HEK293T (cell line): ENCODE data around the gene TRPV3.

ENCODE experiments used
- BHLHE40 ChIP-seq: fragments of 450-650 bp; IDR thresholded peaks from 2 replicates; pipeline ENCODE4 v1.6.1; 2016; ENCODE audit warnings: mild to moderate bottlenecking, moderate library complexity, borderline replicate concordance
- FOXM1 ChIP-seq: fragments of 450-650 bp; IDR thresholded peaks from 2 replicates; pipeline ENCODE4 v1.6.1; 2017; ENCODE audit warnings: mild to moderate bottlenecking, borderline replicate concordance
- L3MBTL2 ChIP-seq: fragments of 450-650 bp; conservative IDR thresholded peaks from 2 replicates; pipeline ENCODE4 v1.6.1; 2016; ENCODE audit warnings: mild to moderate bottlenecking
- SP1 ChIP-seq: fragments of 450-650 bp; IDR thresholded peaks from 2 replicates; pipeline ENCODE4 v1.6.1; 2017
- SUZ12 ChIP-seq: fragments of 450-650 bp; IDR thresholded peaks from 2 replicates; pipeline ENCODE4 v1.6.1; 2016; ENCODE audit warnings: mild to moderate bottlenecking
- TF ChIP-seq, protein P1 (sequence below): fragments of 450-650 bp; IDR thresholded peaks from 2 replicates; pipeline ENCODE4 v1.6.1; 2016

GRCh38 chr17:3603119-3603869 lies 45.7 kb upstream of the TRPV3 start:
- no peak for TF ChIP-seq FOXM1
- TF ChIP-seq SP1, result no peak
- TF ChIP-seq, protein P1, sequence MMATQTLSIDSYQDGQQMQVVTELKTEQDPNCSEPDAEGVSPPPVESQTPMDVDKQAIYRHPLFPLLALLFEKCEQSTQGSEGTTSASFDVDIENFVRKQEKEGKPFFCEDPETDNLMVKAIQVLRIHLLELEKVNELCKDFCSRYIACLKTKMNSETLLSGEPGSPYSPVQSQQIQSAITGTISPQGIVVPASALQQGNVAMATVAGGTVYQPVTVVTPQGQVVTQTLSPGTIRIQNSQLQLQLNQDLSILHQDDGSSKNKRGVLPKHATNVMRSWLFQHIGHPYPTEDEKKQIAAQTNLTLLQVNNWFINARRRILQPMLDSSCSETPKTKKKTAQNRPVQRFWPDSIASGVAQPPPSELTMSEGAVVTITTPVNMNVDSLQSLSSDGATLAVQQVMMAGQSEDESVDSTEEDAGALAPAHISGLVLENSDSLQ, result no peak
- TF ChIP-seq BHLHE40, result no peak
- no peak for TF ChIP-seq SUZ12
- no peak for TF ChIP-seq L3MBTL2
